Measurements from ENCODE around the gene KRT80. TPM values are rescaled to one million over a fixed set of nuclear protein-coding genes. Genes with fewer than 3 reads are reported as not detected.

Gene KRT80
- polyA plus RNA-seq, 1 experiment: 2.1 TPM

DNA sequence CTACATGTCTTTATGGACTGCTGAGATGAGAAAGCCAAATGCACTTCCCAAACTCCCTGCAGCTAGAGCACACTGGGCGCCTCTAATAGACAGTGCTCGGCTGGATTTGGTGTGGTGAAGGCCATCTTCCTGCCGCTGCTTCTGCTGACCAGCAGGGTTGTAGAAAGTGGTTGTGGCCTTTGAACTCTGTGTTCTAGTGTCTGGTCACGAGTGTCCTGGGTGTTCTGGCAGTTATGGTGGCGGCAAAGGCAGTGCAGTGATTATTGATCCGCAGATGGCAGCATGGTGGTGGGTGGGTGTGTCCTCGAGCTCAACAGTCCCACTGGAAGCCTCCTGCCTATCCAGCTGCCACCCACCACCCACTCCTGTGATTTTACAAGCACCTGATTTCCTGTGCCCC is 68.9 kb downstream of the KRT80 start:
- Histone ChIP-seq H3K27me3 (ENCODE audit: control insufficient read depth, insufficient read depth, low read length) (peaks cover 13% of the 10 kb centered on the region), H3K27ac (ENCODE audit: low read depth, low read length) (no peak overlapping the region), H3K4me3 (ENCODE audit: low read depth, low read length) (no peak overlapping the region), H3K9me3 (ENCODE audit: control insufficient read depth, insufficient read depth, low read length) (no peaks in the 10 kb centered on the region; the same call in 1 of the 2 replicates)
- ChIA-PET POLR2A (no interaction called here), CTCF (interaction anchor here (1.1 to 10.9 kb wide), 7 partner anchors 8 to 757 kb away, joined by 6 to 228 read pairs (median 8); no protein-coding TSS in a partner anchor)
- no peak for TF ChIP-seq CTCF (IDR thresholded peaks at IDR 0.05; ENCODE audit: low read depth, low read length)
- no peak for DNase-seq (ENCODE audit: low read depth, low spot score)

DNA sequence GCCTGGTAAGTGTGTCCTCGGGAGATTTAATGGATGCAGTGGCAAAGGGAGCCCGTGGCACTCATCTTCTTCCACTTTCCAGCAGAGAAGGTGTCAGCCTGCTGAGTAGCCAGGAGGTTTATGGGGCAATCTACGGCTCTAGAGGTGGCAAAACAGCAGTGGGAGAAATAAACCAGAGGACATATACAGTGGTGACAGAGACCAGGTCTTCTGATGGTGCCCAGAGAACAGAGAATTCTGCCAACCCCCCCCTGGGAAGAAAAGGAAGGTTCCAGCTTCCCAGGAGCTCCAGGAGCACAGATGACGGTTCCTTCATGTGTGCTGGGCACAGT is 69.3 kb downstream of the KRT80 start:
- TF ChIP-seq CTCF (IDR thresholded peaks at IDR 0.05; ENCODE audit: low read depth, low read length): no peak
- Histone ChIP-seq H3K27me3 (ENCODE audit: control insufficient read depth, insufficient read depth, low read length) (peaks cover 13% of the 10 kb centered on the region), H3K27ac (ENCODE audit: low read depth, low read length) (no peak overlapping the region), H3K9me3 (ENCODE audit: control insufficient read depth, insufficient read depth, low read length) (no peaks in the 10 kb centered on the region; the same call in 1 of the 2 replicates), H3K4me3 (ENCODE audit: low read depth, low read length) (no peak overlapping the region)
- ChIA-PET CTCF (interaction anchor here (0.6 to 10.9 kb wide), 6 partner anchors 8 to 118 kb away, joined by 4 to 228 read pairs (median 8); no protein-coding TSS in a partner anchor), POLR2A (no interaction called here)
- DNase-seq (ENCODE audit: low read depth, low spot score): no peak

DNA sequence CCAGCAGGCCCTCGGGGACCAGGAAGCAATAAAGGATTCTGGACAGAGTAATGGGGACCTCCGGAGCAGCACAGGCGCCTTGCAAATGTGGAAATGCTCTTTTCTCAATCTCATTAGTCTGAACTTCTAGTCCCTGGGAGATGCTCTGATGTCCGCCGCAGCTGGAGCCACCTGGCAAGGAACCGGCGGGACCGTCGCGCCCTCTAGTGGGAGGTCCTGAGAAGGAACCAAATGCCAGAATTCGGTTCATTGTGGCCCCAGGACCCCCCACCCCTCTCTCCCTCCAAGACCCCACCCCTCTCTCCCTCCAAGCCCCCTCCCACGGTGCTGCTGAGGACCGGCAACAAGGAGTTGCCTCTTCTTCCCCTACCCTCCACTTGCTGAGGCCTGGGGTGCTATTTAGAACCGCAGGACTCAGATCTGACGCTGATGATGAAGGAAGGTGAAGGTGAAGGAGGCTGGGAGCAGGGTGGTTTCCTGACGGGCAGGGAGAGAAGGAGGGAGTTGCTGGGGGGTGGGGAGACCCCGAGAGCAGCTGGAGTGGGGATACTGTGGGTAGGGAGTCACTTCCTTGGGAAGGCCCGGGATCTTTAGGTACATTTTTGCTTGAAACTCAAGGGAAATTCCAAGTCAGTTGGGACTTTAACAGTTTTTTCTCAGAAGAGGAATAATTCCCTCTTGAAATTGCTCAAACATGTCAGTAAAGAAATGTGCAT is 69.8 kb downstream of the KRT80 start:
- Histone ChIP-seq H3K4me3 (ENCODE audit: low read depth, low read length) (no peak overlapping the region), H3K27ac (ENCODE audit: low read depth, low read length) (peak overlapping the region; percentile 47), H3K9me3 (ENCODE audit: control insufficient read depth, insufficient read depth, low read length) (no peaks in the 10 kb centered on the region; the same call in 1 of the 2 replicates), H3K27me3 (ENCODE audit: control insufficient read depth, insufficient read depth, low read length) (peaks cover 13% of the 10 kb centered on the region)
- peak; percentile 15 for DNase-seq (ENCODE audit: low read depth, low spot score)
- ChIA-PET POLR2A (interaction anchor here (0.6 to 1.1 kb wide), 2 partner anchors 32 to 97 kb away, joined by 3 to 4 read pairs; no protein-coding TSS in a partner anchor), CTCF (interaction anchor here (0.6 to 10.9 kb wide), 12 partner anchors 8 to 118 kb away, joined by 3 to 228 read pairs (median 6); no protein-coding TSS in a partner anchor)
- peak; percentile 75 for TF ChIP-seq CTCF (IDR thresholded peaks at IDR 0.05; ENCODE audit: low read depth, low read length)

DNA sequence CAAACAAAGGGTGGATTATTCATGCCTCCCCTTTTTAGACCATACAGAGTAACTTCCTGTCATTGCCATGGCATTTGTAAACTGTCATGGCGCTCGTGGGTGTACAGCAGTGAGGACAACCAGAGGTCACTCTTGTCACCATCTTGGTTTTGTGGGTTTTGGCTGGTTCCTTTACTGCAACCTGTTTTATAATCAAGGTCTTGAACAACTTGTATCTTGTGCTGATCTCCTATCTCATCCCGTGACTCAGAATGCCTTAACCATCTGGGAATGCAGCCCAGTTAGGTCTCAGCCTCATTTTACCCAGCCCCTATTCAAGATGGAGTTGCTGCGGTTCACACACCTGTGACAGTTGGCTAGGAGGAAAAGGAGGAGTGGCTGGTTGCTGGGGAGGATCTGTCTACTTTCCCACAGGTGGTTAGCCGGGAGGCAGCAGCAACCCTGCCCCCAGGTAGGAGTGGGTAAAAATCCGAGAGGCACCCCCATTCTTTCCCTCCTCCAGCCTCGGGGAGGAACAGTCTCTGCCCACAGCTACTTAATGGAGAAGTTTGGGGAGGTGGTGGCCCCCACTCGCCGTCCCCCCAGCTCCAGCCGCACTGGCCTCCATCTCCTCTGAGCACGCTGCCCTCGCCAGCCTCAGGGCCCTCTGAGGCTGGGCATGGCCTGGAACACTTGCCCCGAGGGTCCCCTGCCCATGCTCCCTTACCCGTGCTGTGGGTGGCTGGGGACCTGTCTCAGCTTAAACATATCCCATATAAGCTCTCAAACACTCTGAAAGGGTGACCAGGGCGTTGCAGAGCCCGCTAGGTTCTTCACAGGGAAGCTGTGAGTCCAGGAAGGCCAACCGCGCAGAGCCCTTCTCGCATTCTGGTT is 70.6 kb downstream of the KRT80 start:
- POLR2A ChIA-PET: interaction anchor here (0.6 to 1.1 kb wide), 2 partner anchors 33 to 96 kb away, joined by 3 to 4 read pairs; no protein-coding TSS in a partner anchor
- H3K27me3 ChIP-seq (ENCODE audit: control insufficient read depth, insufficient read depth, low read length): peaks cover 12% of the 10 kb centered on the region
- H3K4me3 ChIP-seq (ENCODE audit: low read depth, low read length): no peak overlapping the region
- peak overlapping the region; percentile 47 for H3K27ac ChIP-seq (ENCODE audit: low read depth, low read length)
- DNase-seq (ENCODE audit: low read depth, low spot score): no peak
- no peak for TF ChIP-seq CTCF (IDR thresholded peaks at IDR 0.05; ENCODE audit: low read depth, low read length)
- CTCF ChIA-PET: interaction anchor here (0.6 to 10.9 kb wide), 12 partner anchors 9 to 1957 kb away, joined by 3 to 228 read pairs (median 6); no protein-coding TSS in a partner anchor
- H3K9me3 ChIP-seq (ENCODE audit: control insufficient read depth, insufficient read depth, low read length): no peaks in the 10 kb centered on the region; the same call in 1 of the 2 replicates
